ENCODE measurements around the gene SLC39A7.

Gene SLC39A7

DNA sequence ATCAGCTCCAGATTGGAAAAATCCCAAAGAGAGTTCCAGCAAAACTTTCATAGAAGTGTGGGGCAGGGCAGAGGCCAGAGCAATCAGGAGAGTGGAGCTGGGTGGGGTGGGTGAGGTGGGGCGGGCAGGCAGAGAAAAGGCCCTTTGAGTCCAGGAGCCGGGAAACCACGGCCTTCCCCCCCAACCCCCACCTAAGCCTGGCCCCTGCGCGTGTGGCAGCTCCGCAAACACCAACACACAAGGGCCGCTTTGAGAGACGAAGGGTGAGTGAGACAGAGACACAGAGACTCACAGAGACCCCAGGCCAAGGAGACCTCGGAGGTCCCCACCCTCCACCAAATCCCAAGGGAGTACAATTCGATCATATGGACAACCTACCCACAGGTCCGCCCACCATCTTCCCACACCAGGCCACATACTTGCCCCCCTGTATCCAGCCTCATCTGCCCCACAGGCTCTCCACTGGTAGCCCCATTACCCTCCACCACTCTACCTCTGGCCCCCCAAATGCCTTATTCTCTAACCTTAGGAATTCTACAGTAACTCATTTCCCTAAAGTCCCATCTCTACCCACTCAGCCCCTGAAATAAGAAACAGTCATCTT is 10.1 kb upstream of the SLC39A7 start:
- DNase-seq: no peak

DNA sequence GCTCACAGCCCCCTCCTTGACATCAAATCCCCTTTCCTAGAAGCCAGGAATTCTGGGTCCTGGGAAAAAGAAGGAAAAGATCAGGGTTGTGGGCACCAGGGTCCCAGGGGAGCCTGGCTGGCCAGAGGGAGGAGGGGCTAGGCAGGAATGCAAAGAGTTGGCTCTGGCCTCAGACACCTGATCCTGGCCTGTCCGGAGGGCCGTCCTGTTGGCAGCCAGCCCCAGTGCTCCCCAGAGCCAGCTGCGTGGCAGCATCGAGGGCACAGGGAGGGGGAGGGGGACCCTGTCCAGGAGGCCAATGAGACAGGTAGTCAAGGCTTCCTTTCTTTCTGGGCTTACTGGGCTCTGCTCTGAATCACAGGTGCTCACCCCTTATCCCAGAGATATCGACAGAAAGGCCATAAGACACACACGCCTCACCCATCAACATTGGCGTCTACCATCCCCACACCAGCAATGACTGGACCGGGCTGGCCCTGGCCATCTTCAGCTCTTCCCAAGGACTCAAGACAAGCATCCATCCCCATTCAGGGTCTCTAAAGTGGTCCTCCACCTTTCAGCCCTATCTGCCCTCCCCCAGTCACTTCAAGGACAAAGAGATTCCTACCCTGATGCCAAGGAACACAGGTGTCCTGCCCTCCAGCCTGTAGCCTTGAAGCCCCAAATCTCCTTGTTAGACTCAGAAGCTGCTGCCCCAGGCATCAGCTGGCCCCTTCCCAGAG is 9.1 kb upstream of the SLC39A7 start:
- no peak for DNase-seq

DNA sequence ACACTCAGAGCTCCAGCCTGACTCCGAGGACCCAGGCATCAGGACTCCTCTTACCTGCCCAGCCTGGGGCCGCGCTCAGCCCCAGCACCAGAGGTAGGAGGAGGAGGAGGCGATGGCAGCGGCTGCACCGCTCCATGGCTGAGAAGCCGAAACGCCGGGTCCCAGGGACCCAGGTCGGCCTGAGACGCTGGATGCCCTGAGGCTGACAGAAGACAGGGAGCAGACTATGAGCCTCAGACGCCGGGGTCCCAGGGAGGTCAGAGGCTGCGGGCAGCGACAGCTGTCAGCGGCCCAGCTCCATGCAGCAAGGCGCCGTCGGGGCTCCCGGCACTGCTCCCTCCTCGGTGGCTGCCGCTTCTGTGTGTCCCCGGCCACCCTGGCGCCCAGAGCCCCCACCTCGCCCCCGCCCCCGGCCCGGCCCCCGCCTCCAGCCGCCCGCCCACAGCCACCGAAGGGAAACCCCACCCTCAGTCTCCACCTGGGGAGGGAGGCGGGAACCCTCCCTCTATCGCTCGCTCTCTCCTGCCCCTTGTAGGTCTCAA is 8.5 kb upstream of the SLC39A7 start, which contains the start of gene COL11A2:
Gene COL11A2 (minus strand): TSS at position 363 of the 542 bp plus-strand sequence. CDS start 227 bp downstream, at position 136.
- no peak for DNase-seq

DNA sequence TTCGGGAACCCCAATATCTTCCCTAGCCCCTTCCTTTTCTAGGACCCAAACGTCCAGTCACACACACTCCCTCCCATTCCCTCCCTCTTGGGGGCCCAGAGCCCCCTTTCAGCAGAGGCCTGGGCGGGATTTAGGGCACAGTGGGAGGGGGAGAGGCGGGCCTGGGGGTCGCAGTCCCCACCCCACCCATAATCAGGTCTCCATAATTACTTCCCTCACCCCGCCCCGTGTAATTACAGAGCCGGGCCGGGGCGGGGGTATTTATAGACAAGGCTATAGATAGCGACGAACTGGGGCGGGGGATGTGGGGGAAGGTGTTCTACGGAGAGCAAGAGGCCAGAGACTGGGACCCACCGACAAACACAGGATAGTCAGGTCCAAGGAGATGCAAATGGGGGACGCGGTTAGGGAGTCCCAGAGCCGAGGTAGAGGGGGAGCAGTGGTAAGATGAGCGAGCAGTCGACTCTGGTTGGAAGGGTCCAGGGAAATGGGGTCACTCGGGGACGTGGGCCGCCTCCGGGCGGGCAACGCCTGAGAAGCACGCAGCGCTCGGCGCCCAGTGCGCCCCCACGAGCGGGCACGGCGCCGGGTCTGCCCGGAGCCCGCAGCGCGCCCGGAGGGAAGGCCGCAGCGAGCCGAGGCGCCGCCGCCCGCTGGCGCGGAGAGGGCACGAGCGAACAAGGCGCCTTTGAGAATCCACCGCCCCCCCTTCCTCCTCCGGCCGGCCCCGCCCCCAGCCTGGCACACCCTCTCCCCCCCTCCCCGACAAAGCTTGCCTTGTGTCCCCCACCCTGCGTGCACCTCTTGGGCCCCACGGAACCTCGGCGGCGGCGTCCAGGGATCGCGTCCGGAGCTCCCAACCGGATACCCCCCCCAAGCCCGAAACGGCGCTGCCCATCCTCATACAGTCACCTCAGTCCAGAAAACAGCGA is 7.7 kb upstream of the SLC39A7 start:
- DNase-seq: no peak

DNA sequence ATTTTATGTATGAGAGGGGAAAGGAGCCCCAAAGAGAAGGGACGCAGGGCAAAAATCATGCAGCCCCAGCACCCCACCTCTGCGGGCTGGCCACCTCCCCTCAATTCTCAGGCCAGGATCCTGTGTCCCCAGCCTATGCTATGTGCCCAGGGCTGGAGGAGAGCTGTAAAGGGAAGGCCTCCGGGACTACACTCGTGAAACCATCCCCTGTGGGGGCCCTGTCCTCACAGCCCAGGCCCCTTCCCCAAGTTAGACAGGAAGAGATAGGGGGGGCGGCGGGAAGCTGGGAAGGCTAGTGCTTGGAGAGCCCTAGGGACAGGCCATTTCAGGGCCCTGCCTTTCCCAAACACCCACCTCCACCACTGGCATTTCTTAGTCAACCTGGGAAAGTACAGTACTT is 7.0 kb upstream of the SLC39A7 start:
- DNase-seq: no peak

DNA sequence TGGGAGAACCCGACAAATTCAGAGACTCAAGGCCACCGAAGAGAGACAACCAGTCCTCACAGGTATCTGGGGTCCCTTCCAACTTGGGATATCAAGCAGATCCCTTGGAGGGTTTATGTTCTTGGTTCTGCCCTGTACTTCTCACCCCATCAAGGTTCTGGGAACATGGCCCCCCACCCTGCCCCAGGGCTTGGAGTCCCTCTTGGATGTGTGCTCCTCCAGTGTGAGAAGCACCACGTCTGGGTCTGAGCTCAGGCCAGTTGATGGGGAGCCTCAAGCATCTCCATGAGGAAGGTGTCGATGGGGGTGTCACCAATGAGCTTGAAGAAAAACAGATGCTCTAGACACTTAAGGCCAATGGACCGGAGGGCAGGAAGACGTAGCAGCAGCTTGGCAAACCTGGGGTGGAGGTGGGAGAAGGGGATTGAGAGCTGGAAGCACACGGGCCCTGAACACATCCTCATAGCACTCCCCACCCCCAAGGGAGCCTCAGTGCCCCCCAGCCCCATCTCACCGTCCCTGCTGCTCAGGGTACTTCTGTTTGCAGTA is 6.2 kb upstream of the SLC39A7 start:
- DNase-seq: no peak

DNA sequence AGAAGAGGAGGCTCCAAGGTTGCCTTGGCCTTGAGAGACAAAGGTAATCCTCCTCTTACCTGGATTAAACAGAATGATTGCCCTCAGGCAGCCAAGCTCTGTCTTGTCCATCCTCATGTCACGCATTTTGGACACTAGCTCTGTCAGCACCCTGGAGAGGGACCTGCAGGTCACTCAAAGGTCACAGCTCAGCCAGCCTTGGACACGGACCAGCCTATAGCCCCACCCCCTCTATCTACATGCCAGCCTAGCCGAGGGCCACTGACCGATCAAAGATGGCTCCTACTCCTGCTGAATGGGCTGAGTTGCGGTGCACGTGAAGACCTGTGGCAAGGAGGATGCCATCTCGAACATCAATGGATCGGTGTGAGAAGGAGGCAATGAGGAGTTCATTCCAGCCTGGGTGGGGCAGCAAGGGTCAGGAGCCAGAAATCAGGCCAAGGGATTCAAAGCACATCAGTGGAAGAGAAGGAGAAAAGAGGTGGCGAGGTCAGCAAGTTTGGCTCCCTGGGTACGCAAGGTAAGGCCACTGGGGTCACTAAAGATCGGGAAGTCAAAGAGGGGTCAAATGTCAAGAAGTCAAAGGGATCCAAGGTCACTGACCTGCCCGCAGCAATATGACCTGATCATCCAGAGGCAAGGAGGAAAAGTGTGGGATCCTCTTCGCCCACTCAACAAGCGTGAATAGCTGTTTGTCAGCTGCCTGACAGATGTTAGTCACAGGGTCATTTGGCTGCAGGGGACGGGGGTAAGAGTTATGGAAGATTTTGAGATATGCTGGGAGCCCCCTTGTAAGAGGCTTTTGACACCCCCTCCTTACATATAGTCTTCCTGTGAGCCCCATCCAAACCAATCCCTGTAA is 5.1 kb upstream of the SLC39A7 start:
- no peak for DNase-seq

DNA sequence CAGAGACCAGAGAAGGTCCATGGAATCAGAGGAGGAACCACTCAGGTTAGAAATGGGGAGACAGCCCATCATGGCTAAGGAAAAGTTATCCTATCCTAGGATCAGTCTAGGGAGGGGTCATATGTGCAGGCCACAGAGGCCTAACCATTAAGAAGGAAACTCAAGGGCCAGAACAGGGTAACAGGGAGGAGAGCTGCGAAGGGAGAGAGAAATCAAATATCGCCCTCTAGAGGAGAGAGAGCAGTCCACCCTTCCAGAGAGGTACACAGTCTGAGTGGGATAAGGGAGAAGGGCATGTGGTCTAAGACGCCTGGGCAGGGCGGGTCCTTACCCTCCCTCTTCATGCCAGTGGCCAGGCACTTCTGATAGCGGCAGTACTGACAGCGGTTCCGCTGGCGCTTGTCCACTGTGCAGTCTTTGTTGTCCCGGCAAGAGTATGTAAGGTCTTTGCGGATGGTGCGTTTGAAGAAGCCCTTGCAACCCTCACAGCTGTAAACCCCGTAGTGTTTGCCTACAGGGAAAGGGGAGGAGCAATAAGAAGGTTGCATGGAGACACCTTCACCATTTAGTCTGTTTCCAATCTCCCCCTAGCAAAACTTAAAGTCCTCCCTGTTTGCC is 3.1 kb upstream of the SLC39A7 start:
- no peak for DNase-seq

DNA sequence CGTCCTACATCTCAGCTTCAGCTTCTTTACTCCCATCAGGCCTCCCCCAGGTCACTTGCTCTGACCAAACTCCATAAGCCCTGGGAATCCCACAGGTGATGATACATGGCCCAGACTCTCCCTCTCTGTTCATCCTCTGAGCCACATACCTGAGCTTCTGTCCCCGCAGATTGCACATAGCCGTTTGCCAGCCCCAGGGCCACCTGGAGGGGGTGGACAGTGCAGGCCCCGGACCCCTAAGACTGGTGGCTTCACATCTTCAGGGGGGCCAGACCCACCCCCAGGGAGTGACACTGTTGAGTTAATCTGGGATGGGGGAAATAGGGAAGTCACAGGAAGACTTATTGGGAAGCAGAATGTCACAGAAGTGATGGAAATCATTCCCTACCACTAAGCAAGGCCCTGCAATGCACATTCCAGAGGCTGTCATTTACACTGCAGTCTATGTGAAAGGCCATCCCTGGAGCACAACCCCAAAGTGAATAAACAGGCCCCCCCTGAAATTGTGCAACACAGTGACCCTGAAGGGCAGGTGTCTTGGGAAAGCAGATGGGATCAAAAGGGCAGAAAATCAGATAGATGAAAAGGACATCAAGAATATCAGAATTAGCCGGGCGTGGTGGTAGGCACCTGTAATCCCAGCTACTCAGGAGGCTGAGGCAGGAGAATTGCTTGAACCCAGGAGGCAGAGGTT is 2.4 kb upstream of the SLC39A7 start:
- DNase-seq: no peak

DNA sequence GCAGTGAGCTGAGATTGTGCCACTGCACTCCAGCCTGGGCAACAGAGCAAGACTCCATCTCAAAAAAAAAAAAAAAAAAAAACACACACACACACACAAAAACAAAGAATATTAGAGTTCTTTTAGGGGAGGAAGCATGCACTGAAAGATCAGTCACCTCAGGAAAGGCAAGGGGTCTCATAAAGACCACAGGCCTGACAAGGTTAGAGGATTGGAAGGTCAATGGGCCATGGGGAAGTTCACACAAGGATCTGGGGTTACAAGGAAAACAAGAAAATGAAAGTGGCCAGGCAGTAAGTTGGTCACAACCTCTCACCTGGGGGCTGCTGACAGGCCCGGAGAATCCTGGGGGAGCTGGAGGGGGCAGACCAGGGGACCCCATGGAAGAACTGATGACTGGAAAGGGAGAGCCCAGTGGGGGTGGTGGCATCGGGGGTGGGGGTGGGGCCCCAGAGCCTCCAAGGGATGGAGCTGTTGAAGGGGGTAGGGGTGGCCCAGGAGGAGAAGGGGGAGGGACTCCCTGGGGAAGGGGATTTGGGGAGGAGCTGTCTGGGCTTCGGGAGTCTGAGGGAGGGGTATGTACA is 1.7 kb upstream of the SLC39A7 start:
- DNase-seq: no peak

DNA sequence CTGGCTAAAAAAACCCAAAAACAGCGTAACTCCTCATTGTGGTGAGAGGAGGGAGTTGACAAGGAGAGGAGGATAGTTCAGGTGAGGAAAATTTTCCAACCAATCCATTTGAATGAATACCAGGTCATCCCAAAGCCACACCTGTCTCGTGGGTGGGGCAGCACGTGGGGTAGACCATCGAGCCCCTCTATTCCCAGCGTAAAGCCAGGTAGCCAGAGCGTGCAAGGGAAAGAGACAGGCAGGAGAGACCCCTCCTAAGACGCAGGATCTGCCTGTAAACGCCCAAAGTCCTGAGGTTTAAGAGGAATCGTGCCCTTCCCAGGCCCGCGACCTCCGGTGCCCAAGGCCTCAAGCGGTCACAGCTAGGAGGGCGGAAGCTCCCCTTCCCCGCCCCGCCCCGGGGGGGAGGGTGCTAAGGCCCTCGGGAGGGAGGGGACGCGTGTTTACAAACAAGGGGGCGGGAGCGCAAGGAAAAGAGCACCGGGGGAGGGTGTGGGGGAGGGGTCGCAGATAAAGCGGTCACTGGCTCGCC is 914 bp upstream of the SLC39A7 start:
- DNase-seq: no peak

DNA sequence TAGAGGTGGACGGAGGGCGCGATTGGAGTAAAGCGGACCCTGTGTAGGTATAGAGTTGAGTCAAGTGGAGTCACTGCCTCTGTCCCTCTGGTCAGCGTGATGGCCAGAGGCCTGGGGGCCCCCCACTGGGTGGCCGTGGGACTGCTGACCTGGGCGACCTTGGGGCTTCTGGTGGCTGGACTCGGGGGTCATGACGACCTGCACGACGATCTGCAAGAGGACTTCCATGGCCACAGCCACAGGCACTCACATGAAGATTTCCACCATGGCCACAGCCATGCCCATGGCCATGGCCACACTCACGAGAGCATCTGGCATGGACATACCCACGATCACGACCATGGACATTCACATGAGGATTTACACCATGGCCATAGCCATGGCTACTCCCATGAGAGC is 479 bp downstream of the SLC39A7 start:
- DNase-seq: no peak

DNA sequence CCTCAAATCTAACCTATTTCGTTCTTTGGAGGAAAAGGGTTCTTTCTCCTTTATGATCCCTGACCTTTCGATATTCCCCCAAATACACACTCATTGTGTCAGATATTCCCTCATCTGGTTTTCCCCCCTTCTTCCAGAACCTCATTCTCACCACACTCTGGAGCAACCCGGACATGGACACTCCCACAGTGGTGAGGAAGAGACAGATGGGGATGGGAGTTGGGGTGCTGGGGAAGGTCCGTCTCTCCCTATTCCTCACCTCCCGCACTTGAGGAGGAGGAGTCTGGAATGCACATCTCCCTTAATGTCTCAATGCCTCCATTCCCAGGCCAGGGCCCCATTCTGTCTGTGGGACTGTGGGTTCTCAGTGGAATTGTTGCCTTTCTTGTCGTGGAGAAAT is 1.3 kb downstream of the SLC39A7 start:
- no peak for DNase-seq

DNA sequence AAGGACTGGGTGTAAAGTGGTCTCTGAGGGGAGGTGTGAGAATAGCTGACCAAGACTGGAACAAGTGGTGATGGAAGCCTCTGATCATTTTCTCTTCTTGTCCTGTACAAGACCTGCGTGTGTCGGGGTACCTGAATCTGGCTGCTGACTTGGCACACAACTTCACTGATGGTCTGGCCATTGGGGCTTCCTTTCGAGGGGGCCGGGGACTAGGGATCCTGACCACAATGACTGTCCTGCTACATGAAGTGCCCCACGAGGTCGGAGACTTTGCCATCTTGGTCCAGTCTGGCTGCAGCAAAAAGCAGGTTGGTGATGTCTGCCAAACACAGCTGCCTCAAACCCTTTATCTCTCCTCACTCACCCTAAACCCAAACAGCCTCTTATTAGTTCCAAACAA is 2.1 kb downstream of the SLC39A7 start:
- no peak for DNase-seq

DNA sequence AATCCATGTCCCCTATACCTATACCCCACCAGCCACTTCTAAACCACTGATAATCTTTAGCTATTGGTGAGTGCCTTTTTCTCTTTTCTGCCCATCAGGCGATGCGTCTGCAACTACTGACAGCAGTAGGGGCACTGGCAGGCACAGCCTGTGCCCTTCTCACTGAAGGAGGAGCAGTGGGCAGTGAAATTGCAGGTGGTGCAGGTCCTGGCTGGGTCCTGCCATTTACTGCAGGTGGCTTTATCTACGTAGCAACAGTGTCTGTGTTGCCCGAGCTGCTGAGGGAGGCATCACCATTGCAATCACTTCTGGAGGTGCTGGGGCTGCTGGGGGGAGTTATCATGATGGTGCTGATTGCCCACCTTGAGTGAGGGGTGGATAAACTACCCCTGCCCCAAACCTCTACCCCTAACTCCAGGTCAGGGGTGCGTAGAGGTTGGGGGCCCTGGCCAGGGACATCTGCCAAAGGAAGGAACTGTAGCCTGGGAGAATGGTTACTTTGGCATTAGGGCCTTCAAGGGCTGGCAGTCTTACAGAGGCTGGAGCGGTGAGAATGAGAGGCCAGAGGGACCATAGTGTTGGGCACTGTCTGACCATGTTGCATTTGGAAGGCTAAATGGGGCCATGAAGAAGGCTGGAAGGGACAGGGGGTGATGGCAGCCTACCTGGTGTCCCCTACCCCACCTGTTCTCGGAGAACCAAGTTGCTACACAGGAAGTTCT is 2.9 kb downstream of the SLC39A7 start:
- DNase-seq: no peak

DNA sequence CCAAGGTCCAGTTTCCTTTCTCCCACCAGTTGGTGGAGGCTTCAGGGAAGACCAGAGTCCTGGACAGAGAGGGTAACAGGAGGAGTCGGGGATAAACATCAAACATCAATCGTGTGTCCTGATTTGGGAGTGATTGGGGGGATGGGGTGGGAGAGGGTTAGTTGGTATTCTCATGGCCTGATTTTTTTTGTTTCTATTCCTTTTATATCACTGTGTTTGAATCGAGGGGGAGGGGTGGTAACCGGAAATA is 3.4 kb downstream of the SLC39A7 start:
- DNase-seq: no peak

DNA sequence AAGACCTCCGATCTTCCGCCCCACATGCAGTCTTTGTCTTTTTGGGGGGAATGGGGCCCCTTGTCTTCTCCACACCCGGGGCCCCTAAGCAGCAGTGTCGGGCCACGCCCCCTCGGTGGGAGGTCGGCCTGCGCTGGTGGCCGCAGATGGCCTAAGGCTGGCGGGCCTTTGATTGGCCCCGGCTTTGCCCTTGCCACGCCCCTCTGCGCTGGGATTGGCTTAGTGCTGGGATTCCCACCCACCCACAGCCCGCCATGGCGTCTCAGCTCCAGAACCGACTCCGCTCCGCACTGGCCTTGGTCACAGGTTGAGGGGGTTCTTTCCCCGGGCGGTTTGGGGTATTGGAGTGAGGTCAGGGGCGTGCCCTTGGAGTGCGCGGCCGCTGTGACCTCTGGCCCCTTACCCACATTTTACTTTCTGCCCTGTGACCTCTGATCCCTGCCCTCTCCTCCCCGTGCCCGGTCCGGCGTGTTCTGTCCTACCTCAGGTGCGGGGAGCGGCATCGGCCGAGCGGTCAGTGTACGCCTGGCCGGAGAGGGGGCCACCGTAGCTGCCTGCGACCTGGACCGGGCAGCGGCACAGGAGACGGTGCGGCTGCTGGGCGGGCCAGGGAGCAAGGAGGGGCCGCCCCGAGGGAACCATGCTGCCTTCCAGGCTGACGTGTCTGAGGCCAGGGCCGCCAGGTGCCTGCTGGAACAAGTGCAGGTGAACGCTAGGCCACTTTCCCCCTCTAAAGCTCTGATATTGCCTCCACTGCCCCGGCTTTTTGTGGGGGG is 3.9 kb downstream of the SLC39A7 start, which contains the start of gene HSD17B8:
Gene HSD17B8 (plus strand): TSS at position 241 of the 776 bp plus-strand sequence. CDS start 14 bp downstream, at position 255.
- peak; percentile 79 for DNase-seq

DNA sequence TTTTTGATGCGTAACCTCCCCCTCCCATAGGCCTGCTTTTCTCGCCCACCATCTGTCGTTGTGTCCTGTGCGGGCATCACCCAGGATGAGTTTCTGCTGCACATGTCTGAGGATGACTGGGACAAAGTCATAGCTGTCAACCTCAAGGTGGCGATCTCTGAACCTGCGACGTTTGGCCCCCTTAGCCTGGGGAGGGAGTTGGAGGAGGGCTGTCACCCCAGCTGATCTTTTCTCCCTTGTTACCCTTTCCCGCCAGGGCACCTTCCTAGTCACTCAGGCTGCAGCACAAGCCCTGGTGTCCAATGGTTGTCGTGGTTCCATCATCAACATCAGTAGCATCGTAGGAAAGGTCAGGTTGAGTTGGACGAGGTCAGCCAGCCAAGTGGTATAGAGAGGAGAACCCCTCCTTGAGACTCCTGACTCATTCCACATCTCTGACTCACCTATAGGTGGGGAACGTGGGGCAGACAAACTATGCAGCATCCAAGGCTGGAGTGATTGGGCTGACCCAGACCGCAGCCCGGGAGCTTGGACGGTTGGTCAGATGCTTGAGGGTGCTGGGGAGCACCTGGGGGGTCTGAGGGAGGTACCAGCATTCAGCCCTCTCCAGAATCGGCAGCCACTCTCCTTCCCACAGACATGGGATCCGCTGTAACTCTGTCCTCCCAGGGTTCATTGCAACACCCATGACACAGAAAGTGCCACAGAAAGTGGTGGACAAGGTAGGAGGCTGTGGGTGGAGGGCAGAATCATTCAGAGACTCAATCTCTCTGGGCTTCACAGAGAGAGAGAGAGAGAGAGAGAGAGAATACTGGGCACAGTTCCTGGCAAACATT is 4.7 kb downstream of the SLC39A7 start:
- DNase-seq: peak; percentile 54

All from T1000 (cell line).